PC-3 (cell line): ENCODE results near the gene CHKB.

ENCODE experiments used
- CTCF ChIP-seq: fragments of 300-600 bp; sonication (generic); conservative IDR thresholded peaks from 2 replicates; pipeline ENCODE4 v1.5.1; 2017; ENCODE audit warnings: antibody characterized with exemption, low read depth, mild to moderate bottlenecking, low read length
- EZH2 ChIP-seq: fragments of 300-600 bp; sonication (generic); IDR thresholded peaks from one replicate; pipeline ENCODE4 v1.6.1; 2017; ENCODE audit warnings: antibody characterized with exemption, mild to moderate bottlenecking, low read length; ENCODE audit not compliant: unreplicated experiment
- EZH2phosphoT487 ChIP-seq: fragments of 300-600 bp; sonication (generic); IDR thresholded peaks from 2 replicates; pipeline ENCODE4 v1.6.1; 2018; ENCODE audit warnings: mild to moderate bottlenecking, antibody characterized with exemption, low read length, borderline replicate concordance

DNA sequence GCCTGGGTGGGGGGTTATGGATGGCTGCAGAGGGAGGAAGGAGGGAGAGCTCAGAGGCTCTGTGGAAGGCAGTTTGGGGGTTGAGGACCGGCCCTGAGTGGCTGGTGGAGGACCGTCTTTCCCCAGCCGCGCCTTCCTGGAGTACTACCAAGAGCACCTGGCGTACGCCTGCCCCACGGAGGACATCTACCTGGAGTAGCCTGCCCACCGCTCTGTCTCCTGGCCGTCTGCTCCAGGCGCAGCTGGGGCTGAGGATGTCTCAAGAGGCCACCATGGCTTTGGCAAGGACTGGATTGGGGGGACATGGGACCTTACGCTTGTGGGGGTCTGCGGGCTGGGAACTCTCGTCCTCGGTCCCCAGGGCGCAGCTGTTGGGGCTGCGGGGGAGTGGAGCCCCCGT is 27.9 kb upstream of the CHKB start:
- no peak for TF ChIP-seq EZH2
- no peak for TF ChIP-seq CTCF
- no peak for TF ChIP-seq EZH2phosphoT487
